Measurements from ENCODE around the gene GSTO1.

- TF ChIP-seq NFE2L1 (tag; IDR thresholded peaks at IDR 0.05; ENCODE audit: borderline replicate concordance, low read depth) (no peak), CBX2 (IDR thresholded peaks at IDR 0.05; ENCODE audit: insufficient read depth, low read length, poor library complexity, severe bottlenecking) (no peak), CREB1 (IDR thresholded peaks at IDR 0.05) (no peak), CREB1 (CRISPR knock-in tag; IDR thresholded peaks at IDR 0.05) (no peak), MLX (CRISPR knock-in tag; conservative IDR thresholded peaks at IDR 0.05) (no peak), JUNB (CRISPR knock-in tag; conservative IDR thresholded peaks at IDR 0.05) (no peak), THAP7 (CRISPR knock-in tag; IDR thresholded peaks at IDR 0.05) (no peak), SP1 (CRISPR knock-in tag; IDR thresholded peaks at IDR 0.05) (no peak), ZNF512 (tag; IDR thresholded peaks at IDR 0.05) (no peak), MTF1 (CRISPR knock-in tag; IDR thresholded peaks at IDR 0.05; ENCODE audit: borderline replicate concordance) (no peak), PTRF (tag; IDR thresholded peaks at IDR 0.05) (no peak), SIN3B (IDR thresholded peaks at IDR 0.05; ENCODE audit: low read depth) (no peak)
- TF ChIP-seq, protein P1, sequence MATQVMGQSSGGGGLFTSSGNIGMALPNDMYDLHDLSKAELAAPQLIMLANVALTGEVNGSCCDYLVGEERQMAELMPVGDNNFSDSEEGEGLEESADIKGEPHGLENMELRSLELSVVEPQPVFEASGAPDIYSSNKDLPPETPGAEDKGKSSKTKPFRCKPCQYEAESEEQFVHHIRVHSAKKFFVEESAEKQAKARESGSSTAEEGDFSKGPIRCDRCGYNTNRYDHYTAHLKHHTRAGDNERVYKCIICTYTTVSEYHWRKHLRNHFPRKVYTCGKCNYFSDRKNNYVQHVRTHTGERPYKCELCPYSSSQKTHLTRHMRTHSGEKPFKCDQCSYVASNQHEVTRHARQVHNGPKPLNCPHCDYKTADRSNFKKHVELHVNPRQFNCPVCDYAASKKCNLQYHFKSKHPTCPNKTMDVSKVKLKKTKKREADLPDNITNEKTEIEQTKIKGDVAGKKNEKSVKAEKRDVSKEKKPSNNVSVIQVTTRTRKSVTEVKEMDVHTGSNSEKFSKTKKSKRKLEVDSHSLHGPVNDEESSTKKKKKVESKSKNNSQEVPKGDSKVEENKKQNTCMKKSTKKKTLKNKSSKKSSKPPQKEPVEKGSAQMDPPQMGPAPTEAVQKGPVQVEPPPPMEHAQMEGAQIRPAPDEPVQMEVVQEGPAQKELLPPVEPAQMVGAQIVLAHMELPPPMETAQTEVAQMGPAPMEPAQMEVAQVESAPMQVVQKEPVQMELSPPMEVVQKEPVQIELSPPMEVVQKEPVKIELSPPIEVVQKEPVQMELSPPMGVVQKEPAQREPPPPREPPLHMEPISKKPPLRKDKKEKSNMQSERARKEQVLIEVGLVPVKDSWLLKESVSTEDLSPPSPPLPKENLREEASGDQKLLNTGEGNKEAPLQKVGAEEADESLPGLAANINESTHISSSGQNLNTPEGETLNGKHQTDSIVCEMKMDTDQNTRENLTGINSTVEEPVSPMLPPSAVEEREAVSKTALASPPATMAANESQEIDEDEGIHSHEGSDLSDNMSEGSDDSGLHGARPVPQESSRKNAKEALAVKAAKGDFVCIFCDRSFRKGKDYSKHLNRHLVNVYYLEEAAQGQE (IDR thresholded peaks at IDR 0.05; ENCODE audit: borderline replicate concordance) = no peak
- TF ChIP-seq, protein P1 (CRISPR knock-in tag; IDR thresholded peaks at IDR 0.05; ENCODE audit: low read depth) = no peak
- TF ChIP-seq, protein P2, sequence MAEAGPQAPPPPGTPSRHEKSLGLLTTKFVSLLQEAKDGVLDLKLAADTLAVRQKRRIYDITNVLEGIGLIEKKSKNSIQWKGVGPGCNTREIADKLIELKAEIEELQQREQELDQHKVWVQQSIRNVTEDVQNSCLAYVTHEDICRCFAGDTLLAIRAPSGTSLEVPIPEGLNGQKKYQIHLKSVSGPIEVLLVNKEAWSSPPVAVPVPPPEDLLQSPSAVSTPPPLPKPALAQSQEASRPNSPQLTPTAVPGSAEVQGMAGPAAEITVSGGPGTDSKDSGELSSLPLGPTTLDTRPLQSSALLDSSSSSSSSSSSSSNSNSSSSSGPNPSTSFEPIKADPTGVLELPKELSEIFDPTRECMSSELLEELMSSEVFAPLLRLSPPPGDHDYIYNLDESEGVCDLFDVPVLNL (CRISPR knock-in tag; IDR thresholded peaks at IDR 0.05; ENCODE audit: low read depth) = no peak
Observed at GRCh38 chr10:104306897-104307296, 52.2 kb downstream of the GSTO1 start.
